UCSD-AML1 (cell line): ENCODE results near the gene ZBTB34.

Experiments
- DNase-seq: peaks from one replicate; lab custom pipeline; 2025; ENCODE audit not compliant: unreplicated experiment; lab: John Stamatoyannopoulos, UW

ZBTB34 gene

DNA sequence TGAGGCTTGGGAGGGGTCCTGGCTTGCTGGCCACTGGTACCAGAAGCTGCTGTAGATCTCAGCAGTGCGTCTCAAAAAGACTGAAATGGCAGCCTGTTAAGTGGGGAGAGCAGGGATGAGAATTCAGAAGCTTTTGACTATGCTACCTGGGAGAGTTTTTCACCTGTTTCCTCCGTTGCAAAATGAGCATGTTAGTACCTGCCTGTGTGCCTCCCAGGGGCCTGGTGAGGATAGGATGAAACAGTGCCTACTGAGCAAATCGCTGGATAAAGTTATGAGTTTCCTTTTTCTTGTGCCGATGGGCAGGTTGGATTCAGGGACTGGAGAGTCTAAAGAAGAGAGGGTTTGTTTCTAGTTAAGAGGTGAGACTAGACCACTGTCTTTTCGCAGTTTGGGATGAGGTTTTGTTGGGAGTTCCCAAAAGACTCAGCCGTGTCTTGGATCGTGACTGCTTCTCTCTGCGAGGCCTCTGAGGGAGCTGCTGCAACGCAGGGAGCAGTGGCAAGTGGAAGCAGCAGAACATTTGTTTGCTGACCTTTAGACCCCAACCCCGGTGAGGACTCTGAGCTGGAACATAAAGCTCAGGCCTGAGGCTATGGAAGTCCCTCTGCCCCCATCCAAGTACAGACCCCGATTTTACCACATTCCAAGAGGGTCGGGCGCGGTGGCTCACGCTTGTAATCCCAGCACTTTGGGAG is 55.6 kb downstream of the ZBTB34 start:
- DNase-seq, result no peak

DNA sequence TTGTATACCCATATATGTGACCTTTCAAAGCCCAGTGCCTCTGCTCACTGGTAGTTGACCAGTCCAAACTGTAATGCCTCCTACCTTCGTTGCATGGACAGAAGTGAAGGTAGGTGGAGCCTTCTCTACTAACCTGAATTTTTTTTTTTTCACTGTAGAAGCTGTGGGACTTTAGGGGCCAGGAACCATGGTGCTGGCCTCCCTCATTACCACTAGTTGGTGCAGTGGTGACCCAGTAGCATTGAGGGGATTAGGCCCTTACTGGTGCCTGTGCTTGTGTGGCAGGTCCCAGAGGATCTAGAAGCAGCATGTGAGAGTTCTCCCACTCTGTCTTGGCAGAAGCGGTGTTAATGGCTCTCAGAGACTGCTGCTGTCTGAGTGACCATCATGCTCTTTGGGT is 56.5 kb downstream of the ZBTB34 start:
- no peak for DNase-seq

DNA sequence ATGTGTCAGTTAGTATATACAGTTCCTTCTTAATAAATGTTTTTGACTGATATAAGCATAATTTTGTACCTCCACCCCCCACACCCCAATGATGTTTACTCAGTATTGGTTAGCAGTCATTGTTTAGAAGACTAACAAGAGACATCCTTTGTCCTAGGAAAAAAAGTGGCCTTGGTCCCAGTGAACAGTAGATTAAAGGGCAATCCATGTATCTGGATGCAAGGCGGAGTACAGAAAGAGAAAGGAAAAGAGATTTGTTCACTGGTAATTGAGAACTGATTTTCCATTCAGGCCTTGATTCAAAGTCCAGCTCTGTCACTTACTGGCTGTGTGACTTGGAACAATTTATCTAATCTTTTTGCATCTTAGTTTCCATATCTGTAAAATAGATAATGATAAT is 58.8 kb downstream of the ZBTB34 start:
- no peak for DNase-seq

DNA sequence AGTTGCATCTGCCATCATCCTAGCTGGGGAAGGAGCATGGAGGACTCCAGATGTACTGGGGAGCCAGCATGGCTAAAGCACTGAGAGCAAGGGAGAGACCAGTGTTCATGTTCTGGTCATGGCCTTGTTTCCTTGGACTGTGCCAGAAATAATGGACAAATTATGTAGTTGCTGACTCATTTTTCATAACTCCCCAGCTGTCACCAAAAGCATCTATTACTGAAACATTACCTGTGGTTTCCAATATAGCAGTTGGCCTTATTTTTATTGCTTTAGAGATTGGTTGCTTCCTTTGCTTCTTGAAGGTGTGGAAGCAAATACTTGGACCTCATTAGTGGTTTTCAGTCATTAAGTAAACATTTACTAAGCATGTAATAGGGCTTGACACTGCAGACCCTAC is 65.4 kb downstream of the ZBTB34 start:
- DNase-seq, result no peak

DNA sequence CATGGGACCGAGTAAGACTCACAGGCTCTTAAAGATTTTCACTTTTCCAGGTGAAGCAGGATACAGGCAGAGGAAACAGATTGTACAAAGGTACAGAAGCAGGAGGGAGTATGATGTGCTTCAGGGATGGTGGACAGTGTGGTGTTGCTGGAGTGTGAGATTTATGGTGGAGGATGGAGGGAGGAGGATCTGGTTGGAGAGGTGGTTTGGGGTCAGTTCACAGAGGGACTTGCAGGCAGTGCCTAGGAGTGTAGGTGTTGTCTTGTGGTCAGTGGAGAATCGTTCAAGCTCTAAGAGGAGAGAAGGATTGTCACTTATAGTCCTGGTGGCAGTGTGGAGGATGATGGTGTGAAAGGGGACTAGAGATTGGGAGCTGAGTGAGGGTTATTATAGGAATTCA is 65.9 kb downstream of the ZBTB34 start:
- no peak for DNase-seq

DNA sequence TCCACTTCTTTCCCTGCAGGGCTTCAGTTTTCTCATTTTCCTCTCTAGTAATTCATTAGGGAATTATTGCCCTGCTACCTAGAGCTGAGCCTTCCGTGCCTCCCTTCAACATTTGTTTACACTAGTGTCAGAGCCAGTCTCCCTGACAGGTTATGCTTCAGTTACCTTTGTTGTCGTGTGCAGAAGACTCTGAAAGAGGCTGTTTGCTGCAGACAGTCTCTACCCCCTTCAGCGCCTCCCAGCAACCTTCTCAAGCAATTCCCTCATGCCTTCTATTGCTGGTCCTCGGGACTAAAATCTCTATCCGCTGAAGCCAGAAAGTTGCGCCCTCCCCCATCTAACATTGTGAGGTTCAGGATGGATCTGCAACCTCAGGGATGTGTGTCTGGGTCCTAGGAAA is 67.0 kb downstream of the ZBTB34 start:
- no peak for DNase-seq

DNA sequence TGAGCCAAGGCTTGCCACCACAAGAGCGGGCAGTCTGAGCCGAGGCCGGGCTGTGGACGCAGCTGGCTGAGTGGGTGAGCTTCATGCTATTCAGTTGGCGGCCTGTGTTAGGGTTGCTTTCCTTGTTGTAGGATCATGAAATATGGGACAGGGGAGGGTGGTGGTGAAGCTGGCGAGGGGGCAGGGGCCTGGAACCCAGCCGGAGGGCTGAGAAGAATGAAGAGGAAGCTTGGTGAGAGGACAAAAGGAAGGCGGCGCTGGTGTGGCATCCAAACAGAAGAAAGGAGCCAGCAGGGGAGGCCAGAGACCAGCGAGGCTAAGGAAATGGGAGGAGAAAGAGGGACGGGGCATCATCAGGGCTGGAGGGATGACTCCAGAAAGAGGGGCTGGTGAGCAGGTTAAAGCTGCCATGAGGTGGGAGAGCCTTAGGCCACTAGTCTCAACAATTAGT is 72.5 kb downstream of the ZBTB34 start:
- no peak for DNase-seq

DNA sequence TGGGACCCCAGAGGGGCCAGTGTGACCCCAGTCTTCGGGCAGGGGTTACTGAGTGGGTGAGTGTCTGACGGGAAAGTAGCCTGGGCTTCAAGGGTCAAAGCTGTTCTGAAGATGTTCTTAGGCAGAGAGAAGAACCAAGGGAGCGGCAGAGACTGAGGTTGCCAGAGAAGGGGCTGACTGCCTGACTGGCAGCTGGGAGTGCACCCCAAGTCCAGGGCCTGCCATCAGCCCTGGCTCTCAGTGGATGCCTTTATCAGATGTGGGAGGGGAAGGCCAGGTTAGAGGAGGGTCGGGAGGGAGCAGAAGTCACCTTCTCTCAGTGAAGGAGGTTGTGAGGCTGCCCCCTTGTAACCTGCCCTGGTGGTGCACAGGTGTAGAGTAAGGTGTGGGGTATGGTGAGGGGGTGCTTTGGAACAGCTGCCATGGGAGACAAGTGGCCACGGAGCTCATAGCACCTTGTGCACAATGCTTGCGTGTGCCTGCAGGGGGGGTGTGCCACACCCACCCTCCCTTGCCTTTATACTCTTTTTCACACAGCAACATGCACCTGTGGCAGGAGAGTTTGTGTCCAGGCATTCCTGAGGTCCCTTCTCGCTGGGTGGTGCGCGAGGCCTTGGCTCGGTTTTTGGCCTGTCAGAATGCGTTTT is 73.0 kb downstream of the ZBTB34 start:
- no peak for DNase-seq

DNA sequence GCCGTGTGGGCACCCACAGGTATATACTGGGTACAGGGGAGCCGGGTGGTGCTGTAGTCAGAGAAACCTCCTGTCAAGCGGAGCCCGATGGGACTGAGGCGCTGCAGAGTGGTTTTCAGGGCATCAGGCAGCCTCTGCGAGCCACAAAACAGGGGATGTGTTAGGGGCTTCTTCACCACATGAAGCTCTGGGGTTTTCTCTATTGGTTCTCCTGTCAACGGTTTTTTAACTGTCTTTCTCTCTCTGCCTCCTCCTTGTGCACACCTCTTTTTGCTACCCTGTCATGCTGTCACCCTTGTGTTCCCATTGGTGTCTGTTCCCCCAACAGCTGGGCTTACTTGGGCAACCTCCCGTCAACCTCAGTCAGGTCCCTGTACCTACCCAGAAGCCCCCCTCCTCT is 74.0 kb downstream of the ZBTB34 start:
- no peak for DNase-seq
